Muscle of back (tissue), 11 donors: ENCODE results near the gene UNC45A. TPM values are rescaled to one million over a fixed set of nuclear protein-coding genes. Genes with fewer than 3 reads are reported as not detected.
"Not testable (repeated sequence)": the region's sequence is repeated elsewhere in the genome, so short reads cannot be mapped to it uniquely, and the experiment has no call there.

Experiments used
- DNase-seq, 3 donors: peaks; one replicate each; pipeline versions ENCODE4 v3.0.0 to v3.0.0-alpha.2; 2013
- polyA plus RNA-seq, 10 donors: library from polyadenylated mRNA; unstranded; fragments of 120-200 nt; gene quantifications; one replicate each; pipeline ENCODE4 v1.2.1, GENCODE V29; 2013; ENCODE audit not compliant: insufficient read length in 10 of 10

Gene UNC45A
- polyA plus RNA-seq, 10 donors, result 22.6 to 35.7 (median 27.0) TPM

DNA sequence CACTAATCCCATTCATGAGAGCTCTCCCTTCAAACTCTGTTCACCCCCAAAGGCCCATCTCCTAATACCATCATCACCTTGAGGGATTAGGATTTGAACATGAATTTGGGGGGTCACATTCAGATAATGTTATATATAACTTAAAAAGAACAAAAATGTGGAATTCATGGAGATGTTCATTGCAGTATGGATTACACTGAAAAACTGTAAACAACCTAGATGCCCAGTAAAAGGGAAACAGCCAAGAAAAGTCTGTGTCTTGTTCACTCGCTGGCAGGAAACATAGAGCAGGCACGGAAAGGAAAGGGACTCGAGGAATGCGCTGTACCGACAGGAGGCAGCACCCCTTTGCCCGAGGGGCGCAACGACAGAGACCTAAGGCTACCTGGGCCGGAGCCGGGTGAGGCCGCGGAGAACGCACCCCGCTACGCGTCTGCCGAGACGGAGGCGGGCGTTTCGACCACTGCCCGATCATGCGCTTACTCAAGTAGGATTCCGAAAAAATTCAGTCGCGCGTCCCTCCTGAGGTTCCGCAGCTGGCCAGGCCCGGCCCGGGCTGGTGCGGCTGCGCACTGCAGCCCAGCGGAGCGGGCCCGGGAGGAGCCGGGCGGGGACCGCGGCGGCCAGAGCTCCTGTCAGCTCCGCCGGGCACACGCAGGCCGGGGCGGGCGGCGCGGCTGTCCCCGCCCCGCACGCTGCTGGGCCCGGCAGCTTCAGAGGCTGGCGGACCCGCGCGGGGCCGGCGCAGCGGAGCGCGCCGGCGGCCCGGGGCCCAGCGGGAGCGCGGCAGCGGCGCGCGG, 32.8 kb upstream of the UNC45A start:
- peak; percentile 70 to 93 (median 86) for DNase-seq

DNA sequence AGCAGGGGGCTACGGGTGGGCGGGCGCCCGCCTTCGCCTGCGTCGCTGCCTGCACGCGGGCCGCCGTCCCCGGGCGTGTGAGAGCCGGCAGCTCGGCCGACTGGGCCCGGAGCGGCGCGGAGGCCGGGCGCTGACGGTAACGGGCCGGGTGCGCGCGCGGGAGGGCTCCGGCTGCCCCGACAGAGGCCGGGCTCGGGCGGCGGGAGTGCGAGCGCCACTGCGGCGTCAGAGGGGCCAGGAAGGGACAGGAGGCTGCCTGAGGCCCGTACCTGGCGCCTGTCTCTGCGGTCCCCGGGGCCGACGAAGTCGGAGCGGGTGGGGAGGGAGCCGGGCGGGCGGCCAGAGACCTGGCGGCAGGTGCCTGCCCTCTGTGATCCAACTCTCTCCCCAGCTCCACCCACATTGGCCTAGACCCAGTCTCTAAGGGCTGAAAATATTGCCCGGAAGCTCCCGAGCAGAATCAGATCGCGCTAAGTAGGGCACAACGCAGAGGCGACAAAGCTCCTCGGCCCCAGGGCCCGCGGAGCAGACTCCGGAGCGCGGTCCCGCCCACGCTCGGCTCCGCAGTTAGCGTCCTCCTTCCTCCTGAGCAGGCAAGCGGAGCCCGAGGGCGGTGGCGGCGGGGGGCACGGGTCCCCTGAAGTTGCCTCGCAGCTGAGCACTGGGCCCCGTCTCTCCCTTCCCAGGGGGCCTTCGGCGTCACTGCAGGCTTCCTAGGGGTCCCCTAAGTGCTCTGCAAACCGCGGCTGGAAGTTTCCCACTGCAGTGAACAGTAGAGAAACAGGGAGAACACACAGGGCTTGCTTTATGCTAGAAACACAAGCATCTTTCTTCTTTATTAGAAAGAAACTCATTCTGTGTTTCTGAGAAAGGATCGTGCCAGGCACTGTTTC, 32.0 kb upstream of the UNC45A start, which contains the start of gene MAN2A2:
MAN2A2 (plus strand) TSS at position 463 of the 893 bp plus-strand sequence. CDS start 906 bp downstream, outside the sequence.
- peak in 2 of 3 donors; percentile 59 to 82 for DNase-seq

DNA sequence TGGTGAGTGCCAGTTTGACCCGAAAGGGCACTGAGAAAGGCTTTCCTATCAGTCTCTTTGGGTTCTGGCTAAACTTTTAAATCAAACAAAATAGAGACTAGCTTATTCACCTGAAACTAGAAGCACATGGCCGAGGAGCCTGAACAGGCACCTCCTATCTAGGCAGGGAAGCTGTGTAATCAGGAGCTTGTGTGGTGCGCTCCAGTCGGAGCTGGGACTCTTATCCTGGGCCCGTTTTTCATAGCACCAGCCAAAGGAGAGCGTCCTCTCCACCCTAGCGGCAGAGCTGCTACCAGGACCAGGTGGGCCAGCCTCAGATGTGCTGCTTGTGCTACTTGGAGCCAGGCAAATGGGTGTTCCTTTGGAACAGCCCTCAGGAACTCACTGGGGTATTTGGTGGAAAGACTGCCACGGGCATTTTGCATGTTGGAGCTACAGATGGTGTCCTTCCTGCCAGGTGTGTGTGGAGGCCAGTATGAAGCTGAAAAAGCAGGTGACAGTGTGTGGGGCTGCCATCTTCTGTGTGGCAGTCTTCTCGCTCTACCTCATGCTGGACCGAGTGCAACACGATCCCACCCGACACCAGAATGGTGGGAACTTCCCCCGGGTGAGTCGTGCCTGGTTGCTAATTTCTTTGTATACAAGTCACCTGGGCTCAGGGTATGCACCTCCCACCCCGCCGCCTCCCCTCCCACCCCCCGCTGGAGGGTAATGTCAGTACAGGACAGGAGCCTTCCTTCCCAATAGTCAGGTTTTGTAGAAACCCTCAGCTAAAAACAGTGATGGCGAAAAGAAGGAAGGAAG, 31.1 kb upstream of the UNC45A start:
- no peak for DNase-seq

DNA sequence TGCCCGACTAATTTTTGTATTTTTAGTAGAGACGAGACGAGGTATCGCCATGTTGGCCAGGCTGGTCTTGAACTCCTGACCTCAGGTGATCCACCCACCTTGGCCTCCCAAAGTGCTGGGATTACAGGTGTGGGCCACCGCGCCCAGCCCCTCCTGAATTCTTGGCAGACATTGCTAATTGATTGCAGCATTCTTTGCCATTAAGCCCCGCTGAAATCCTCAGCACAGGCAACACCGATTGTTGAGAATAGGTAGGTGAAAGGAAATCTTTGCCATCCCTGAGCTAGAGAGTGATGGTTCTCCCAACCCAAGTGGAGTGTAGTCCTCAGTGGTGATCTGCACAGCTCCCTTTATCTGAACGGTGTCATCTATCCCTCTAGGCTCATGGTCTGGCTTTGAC, 30.3 kb upstream of the UNC45A start:
- DNase-seq, result no peak

DNA sequence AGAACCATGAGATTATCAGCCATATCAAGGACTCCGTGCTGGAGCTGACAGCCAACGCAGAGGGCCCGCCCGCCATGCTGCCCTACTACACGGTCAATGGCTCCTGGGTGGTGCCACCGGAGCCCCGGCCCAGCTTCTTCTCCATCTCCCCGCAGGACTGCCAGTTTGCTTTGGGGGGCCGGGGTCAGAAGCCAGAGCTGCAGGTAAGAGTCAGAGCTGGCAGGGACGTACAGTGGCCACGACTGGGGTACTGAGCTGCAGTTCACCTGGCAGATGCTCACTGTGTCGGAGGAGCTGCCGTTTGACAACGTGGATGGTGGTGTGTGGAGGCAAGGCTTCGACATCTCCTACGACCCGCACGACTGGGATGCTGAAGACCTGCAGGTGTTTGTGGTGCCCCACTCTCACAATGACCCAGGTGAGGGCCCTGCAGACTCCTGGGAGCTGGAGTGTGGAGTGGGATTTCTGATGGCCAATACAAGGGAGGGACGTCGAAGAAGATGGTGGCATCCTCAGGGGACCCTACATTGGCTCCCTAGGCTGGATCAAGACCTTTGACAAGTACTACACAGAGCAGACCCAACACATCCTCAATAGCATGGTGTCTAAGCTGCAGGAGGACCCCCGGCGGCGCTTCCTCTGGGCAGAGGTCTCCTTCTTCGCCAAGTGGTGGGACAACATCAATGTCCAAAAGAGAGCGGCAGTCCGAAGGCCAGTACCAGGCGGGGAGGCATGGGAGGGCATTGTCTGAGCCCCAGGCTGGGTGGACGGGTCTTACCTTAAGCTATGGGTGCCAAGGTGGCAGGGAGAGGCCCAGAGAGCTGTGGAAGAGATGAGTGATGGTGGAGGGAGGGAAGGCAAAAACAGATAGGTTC, 29.5 kb upstream of the UNC45A start:
- DNase-seq, result no peak

DNA sequence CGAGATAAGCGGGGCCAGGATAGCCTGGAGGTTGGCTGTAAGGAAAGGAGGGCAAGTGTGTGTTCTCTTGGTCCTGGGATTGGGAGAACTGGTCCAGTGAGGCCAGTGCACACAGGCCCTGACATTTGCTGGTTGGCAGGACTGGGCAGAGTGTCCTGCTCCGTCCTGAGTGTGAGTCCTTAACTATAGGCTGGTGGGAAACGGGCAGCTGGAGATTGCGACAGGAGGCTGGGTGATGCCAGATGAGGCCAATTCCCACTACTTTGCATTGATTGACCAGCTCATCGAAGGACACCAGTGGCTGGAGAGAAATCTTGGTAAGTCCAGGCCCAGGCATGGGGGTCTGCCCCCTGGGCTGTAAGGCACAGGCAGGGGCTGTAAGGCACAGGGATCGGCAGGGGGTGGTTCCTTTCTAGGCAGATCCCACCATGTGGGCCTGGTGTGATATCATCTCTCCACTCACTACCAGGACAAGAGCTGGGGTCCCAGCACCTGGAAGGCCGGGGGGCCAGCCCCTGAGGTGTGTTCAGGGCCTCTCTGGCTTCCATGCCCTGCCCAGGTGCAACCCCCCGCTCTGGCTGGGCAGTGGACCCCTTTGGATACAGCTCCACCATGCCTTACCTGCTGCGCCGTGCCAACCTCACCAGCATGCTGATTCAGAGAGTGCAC, 28.8 kb upstream of the UNC45A start:
- no peak for DNase-seq

DNA sequence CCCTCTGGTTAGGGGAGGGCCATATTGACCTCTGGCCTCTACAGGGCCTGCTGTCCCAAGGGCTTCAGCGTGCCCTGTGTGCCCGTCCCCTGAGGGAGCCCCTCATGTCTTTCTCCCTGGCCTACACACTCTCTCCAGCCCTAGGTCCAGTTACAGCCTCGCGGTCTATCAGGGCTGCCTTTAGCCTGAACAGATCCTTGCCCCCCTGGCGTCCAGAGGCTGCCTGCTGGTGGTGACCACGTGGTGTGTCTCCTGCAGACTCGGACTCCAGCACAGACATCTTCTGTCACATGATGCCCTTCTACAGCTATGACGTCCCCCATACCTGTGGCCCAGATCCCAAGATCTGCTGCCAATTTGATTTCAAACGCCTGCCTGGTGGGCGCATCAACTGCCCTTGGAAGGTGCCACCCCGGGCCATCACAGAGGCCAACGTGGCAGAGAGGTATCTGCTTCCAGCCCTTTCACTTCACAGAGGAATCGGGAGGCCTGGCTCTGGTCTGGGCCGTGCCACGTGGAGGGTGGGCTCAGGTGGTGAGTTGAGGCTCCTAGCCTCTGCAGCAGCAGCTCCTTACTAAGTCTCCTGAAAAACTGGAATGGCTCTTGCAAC, 27.9 kb upstream of the UNC45A start:
- no peak for DNase-seq

DNA sequence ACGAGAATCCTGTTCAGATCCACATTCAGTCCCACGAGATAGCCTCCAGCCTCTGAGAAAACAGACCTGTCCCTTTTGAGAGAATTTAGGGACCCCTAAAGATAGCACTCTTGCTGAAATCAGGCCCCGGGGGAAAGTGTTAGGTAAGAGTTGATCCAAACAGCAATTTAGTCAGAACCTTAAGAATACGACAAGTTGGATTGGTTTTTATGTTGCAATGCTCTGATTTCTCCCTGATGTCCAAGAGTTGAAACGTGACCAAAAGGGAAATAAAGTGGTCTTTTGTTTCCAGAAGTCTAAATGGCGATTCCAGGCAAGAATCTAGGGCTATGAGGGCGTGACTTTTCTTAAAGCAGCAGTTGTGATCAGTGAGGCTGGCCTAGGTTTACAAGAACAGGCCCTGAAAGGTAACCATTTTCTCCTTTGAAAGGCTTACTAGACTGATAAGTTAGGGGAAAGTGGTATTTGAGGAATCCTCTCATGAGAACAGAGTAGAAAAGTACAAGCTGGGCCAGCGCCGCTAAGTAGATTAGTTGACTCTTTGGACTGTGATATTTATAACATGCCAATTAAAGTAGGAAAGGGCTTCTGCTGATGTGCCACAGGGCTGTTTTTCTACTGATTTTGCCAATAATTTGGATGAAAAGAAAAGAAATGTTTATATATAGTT, 27.1 kb upstream of the UNC45A start:
- DNase-seq, result no peak

DNA sequence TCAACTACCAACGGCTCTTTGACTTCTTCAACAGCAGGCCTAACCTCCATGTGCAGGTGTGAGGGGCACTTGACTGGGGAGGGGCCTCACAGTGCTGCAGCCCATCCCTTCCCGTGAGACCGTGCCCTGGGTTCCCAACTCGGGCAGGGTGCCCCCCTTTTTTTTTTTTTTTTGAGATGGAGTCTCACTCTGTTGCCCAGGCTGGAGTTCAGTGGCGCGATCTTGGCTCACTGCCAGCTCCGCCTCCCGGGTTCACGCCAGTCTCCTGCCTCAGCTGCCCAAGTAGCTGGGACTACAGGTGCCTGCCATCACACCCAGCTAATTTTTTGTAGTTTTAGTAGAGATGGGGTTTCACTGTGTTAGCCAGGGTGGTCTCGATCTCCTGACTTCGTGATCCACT, 25.6 kb upstream of the UNC45A start:
- not testable (repeated sequence) for DNase-seq

DNA sequence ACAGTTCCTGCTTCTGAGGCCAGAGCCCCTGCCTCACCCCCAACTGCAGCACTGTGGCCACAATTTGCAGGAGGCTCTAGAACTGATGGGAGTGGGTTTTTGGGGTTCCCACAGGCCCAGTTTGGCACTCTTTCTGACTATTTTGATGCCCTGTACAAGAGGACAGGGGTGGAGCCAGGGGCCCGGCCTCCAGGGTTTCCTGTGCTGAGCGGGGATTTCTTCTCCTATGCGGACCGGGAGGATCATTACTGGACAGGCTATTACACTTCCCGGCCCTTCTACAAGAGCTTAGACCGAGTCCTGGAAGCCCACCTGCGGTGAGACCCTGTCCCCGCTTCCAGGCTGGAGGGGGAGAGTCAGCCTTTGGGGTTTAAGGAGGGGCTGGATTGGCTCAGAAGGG, 25.1 kb upstream of the UNC45A start:
- DNase-seq, result no peak

DNA sequence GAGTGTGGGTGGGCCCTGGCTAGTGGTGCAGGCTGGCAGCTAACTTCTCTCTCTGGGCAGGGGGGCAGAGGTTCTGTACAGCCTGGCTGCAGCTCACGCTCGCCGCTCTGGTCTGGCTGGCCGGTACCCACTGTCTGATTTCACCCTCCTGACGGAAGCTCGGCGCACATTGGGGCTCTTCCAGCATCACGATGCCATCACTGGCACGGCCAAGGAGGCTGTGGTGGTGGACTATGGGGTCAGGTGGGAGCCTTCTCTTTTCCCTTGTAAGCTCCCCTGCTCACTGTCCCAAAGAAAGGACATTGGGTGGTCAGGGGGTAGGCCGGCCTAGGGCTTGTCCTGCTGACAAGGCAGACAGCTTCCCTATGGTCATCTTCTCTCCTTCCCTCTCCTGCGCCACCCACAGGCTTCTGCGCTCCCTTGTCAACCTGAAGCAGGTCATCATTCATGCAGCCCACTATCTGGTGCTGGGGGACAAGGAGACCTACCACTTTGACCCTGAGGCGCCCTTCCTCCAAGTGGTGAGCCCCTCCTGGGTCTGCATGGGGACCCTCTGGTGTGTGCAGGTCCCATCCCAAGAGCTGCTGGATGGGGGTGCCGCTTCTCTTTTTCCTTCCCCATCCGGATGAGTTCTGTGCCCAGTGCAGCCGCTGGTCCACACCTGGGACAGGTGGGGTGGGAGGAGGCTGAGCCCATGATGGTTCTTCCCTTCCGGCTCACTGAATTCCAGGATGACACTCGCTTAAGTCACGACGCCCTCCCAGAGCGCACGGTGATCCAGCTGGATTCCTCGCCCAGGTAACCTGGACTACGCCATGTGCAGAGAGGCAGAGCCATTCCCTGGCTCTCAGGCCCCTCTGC, 24.4 kb upstream of the UNC45A start:
- no peak for DNase-seq

DNA sequence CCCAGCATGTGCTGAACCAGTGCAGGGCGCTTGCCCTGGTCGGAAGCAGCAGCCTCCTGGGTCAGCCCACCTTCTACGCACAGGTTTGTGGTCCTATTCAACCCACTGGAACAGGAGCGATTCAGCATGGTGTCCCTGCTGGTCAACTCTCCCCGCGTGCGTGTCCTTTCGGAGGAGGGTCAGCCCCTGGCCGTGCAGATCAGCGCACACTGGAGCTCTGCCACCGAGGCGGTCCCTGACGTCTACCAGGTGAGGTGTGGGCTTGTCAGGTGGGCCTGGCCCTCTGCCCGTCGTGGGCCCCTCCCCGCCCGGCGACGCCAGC, 23.8 kb upstream of the UNC45A start:
- DNase-seq, result no peak

DNA sequence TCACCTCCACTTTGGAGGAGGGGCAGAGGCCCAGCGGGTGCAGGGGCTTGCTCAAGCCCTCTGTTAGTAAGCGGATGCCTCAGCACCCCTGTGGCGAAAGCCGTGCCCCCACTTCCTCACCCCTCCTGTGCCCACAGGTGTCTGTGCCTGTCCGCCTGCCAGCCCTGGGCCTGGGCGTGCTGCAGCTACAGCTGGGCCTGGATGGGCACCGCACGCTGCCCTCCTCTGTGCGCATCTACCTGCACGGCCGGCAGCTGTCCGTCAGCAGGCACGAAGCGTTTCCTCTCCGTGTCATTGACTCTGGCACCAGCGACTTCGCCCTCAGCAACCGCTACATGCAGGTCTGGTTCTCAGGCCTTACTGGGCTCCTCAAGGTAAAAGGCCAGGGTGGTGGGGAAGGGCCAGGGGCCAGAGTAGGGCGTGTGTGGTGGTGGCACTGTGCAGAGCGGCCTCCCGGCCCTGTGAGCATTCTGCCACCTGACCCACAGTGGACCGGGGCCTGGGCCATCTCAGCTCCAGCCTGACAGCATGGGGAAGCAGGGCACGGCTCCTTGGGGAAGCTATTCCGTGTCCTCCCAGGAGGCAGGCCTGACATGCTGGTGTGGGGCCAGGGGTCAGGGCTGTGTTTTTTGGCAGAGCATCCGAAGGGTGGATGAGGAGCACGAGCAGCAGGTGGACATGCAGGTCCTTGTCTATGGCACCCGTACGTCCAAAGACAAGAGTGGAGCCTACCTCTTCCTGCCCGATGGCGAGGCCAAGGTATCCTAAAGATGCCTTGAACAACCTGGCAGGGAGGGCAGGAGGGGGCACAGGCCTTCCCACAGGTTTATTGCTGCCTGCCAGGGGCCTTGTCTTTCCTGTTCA, 22.9 kb upstream of the UNC45A start:
- DNase-seq, result no peak

DNA sequence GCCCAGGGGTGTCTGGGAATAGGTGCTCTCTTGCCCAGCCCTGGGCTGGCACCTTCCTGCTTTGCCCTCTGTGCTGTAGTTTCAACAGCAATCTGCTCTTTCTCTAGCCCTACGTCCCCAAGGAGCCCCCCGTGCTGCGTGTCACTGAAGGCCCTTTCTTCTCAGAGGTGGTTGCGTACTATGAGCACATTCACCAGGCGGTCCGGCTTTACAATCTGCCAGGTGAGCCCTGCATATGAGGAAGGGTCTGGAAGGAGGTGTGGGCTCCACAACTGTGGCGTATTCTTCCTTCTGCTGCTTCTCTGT, 22.4 kb upstream of the UNC45A start:
- no peak for DNase-seq

DNA sequence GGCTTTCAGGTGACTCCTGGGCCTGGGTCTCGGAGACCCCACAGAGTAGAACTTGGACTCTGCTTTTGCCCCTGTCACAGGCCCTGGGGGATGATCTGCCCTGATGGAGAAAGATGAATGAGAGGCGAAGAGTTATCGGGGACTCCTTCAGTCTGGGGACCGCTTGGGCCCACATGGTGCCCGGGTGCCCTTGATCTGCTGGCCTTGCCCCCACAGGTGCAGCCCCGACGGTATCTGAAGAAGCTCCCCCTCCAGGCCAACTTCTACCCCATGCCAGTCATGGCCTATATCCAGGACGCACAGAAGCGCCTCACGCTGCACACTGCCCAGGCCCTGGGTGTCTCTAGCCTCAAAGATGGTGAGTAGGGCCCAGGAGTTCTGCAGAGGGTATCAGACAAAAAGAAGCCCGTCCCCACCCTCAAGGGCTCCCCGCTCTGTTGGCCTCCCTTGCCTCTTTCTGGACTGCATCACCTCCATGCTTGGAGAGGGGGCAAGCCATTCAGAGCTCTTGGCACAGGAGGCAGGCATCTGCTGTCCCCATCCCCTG, 21.6 kb upstream of the UNC45A start:
- no peak for DNase-seq

DNA sequence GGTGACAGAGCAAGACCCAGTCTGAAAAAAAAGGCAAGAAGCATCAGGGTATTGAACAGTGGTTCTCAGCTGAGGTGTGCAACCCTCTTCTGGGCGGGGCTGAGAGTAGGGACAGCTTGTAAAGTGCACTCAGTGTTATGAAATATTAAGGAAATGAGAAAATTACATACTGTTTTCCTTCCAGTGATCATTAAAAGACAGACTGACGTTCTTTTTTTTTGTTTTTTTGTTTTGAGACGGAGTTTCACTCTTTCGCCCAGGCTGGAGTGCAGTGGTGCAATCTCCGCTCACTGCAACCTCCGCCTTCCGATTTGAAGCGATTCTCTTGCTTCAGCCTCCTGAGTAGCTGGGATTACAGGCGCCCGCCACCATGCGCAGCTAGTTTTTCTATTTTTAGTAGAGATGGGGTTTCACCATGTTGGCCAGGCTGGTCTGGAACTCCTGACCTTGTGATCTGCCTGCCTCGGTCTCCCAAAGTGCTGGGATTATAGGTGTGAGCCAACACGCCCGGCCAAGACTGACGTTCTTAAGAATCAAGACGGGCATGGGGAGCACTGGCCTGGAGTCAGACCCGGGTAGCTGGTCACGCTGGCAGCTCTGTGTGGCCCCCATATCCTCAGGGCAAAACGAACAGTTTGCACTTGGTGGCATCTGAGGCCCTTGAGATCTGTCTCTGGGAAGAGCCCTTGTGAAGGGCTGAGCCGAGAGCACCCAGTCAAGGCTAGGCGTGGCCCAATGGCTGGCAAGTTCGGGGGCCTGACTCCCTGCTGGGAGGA, 20.6 kb upstream of the UNC45A start:
- no peak for DNase-seq
